Daoy (cell line): ENCODE data around the gene ZNF385A. TPM values are rescaled to one million over a fixed set of nuclear protein-coding genes. Genes with fewer than 3 reads are reported as not detected.
A peak's percentile ranks its signal among the peaks of the same experiment; 100 is the strongest.

ENCODE experiments used
- DNase-seq: peaks from one replicate; pipeline ENCODE4 v3.0.0-alpha.2; 2015; ENCODE audit warnings: low read depth
- total RNA-seq: library from RNA; depleted of rRNA; stranded (reverse); fragments of >200 nt; shearing (Covaris generic); gene quantifications from 2 replicates; pipeline ENCODE4 v1.2.3, GENCODE V29; 2014; rRNA removed

The ZNF385A gene
- total RNA-seq, result 0.34 TPM in 1 of 2 replicates, not detected in the other

GRCh38 chr12:54384591-54385041 is at the start of gene ZNF385A:
Gene ZNF385A, minus strand, starts transcription at chr12:54384733. Its CDS starts 219 bp downstream, at chr12:54384514.
- no peak for DNase-seq

DNA sequence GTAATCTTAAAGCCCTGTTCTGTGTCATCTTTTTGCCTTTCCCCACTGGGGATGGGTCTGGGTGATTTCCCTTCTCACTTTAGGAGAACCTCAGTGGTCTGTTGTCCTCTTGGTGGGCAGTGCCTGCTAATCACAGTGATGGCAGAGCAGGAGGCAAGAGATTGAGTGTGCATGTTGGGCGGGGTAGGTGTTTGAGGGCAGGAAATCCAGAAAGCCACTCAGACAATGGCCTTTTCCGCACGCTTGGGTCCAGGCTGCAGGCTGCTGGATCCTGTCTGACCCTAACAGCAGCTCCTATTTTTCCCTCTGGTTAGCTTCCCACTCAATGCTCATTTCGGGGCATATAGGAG is 48.3 kb upstream of the ZNF385A start:
- DNase-seq, result no peak

GRCh38 chr12:54431911-54432814 is 47.6 kb upstream of the ZNF385A start:
- DNase-seq, result peak; percentile 94

DNA sequence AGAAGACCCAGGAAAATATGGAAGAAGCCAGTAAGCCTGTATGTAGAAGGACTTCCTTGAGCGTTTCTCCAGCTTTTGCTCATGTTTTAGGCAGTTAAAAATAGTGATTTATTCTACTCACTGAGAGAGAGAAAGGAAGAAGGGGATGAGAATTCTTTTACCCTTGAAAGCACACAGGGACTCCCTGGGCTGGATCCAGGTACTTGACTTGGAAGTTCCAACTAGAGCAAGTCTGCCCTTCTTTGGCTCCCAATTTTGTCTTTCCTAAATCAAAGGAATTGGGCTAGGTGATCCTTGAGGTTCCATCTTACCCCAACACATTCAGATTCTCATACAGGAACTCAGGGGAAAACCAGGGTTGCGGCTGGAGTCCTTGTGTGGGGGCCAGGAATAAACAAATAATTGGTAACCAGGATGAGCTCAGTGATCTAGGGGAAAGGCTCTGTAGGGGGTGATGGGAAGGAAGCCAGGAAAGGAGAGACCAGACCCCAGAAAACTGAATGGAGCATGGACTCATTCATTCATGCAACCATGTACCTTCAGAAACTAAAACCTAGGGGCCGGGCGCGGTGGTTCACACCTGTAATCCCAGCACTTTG is 46.0 kb upstream of the ZNF385A start:
- DNase-seq, result peak; percentile 68

DNA sequence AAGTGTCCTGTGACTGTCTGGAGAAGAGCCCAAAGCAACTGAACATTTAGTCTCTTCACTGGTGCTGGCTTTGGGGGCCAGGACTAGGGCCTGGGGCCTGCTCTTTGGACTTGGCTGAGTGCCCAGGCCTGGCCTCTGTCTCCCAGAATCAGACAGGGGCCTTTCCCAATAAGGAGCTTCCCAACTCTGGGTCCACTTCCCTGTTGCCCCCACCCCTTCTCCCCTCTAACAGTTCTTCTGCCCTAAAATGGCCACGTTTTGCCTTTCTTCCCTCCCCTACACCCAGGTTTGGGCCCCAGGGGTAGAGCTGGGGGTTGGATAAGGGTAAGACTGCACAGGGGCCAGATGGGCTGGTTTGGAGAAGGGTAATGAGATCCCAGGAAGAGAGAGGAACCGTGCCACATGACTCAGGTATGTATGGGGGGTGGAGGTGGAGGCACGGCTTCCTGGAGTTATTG is 44.5 kb upstream of the ZNF385A start:
- DNase-seq, result no peak

DNA sequence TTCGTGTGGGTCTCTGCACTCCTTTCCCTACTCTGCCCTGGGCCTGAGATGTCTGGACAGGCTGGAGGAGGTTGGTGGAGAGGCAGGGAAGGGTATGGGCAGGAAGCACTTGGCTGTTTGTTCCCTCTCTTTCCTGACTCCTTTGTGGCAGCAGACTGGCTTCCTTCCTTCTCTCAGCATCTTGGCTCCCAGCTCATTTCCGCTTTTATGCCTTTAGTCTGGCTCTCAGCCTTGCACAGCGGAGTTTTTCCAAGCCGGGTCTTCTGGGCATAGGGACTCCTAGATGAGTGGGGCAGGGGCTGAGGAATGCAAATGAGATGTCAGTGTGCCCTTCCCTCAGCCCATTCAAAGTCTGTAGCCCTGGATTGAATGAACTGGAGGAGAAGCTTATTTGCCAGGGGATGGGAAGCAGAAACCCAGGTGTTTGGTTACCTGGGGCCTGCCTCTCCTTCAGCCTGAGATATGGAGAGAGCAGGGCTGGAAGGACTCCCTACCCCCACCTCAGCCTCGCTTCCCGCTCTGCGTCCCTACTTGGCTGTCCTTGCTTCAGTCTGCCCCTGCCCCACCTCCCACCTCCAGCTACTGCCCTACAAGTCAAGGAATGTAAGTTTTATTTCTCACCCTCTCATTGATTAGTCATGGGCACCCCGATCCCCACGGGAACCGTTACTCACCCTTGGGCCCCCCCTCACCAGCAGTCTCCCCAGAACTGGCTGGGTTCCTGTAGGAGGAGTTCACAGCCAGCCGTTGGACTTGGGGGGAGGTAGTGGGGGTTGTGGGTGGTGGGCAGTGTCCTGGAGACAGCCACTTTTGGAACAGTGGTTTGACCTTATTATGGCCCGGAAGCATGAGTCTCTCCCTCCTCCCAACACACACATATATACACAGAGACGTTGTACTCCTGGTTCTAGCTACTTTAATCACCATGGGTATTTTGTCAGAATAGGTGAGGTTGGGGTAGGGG is 43.8 kb upstream of the ZNF385A start:
- peak; percentile 84 for DNase-seq

- DNase-seq, result no peak
These were observed 42.6 kb upstream of the ZNF385A start for GRCh38 chr12:54427106-54427505.

GRCh38 chr12:54426690-54427089 is 42.2 kb upstream of the ZNF385A start:
- DNase-seq, result no peak

DNA sequence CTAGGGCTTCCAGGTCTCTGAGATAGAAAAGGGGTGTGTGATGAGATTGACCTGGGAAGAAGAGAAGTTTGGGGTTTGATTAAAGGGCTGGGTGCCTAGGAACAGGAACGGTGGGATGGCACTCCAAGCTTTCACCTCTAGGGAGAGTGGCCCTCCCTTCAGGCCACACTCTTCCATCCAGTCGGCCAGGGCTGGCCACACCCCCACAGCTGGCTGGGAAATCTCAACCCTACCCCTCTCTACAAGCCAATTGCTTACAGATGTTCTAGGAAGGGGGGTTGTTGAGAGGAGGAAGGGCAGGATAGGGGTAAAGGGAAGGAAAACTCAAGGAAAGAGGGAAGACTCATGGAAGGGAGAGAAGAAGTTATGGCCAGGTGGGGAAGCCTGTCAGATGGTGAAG is 41.2 kb upstream of the ZNF385A start:
- no peak for DNase-seq

DNA sequence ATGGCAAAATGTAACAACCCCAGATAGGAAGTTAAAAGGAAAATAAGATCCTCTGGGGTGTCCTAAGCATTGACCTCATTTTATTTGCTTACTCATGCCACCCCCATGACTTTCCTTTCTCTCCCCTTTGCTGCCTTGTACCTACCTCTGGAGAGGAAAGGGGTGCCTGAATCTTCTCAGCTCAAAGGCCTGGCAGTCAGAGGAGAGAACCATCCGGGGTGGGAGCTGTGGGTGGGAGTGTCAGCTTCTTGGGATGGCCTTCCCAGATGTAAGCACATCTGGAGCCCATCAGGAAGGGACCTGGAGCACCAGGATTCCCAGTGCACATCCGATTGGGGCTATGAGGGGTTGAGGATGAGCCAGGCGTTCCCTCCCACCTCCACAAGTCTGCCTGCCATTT is 39.7 kb upstream of the ZNF385A start:
- DNase-seq, result no peak

GRCh38 chr12:54423816-54424150 is 39.2 kb upstream of the ZNF385A start:
- DNase-seq, result no peak

GRCh38 chr12:54421879-54422250 is 37.3 kb upstream of the ZNF385A start:
- DNase-seq, result no peak

- peak; percentile 67 for DNase-seq
These were observed 36.8 kb upstream of the ZNF385A start for GRCh38 chr12:54421175-54421878.

- peak; percentile 41 for DNase-seq
These were observed 36.2 kb upstream of the ZNF385A start for GRCh38 chr12:54420766-54421144.

DNA sequence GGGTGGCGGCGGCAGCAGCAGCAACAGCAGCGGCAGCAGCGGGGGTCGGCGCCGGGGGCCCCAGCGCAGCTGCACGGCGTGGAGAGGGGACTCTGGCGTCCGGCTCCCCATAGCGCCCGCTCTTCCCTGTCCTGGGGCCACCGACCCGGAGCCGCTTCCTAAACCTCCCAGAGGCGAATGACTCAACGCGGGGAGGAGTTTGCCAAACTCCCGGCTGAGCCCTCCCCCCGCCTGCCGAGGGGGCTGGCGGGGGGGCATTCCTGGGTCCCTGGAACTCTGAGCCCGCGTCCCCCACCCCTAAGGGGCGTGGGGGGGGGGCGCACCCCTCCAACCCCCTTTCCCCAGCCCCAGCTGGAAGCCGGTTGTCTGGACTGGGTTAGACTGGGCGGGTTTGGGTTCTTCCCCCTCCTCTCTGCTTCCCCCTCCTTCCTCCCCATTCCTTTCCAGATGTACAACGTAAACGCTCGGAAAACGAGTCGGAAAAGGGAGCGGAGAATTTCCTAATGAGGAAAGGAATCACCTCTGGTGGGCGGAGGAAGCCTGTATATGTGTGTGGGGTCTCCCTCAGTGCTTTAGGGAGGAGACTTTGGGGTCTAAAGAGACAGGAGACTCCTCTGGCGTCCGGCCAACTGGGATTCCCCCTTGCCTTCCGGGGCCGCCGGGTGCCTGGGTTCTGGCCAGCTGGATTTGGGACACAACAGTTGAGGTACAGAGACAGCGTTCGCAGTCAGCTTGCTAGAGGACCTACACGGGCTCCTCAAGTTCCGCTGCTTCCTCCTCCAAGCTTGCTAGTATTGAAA is 34.8 kb upstream of the ZNF385A start, which contains the start of gene ITGA5:
Gene ITGA5 (minus strand): TSS at position 179 of the 800 bp plus-strand sequence. CDS start 68 bp downstream, at position 111.
- DNase-seq, result peak; percentile 77

DNA sequence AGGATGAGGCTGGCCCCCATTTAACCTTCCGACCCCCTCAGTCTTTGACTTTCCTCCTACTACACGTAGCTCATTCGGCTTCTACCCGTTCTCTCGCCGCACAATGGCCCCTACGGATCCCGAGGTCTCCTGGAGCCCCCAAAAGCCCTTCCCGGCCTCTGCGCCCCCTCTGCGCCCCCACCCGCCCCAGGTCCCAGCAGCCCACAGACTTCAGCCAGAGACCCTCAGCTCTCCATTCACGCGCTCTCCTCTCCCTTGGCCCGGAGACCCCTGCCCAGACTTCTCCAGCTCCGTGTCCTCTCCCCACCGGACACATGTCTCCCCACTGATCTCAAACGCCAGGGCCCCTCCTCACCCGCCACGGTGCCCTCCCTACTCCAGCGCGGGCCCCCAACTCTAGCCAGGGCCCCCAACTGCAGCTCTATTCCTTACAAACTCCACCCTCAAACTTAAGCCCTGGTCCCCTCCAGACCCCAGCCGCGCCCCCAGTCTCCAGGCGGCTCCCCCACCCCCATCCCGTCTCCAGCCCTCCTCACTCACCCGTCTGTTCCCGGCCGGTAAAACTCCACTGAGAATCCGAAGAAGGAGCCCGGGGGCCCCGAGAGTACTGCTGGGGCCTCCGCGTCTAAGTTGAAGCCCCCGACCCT is 34.0 kb upstream of the ZNF385A start:
- no peak for DNase-seq

DNA sequence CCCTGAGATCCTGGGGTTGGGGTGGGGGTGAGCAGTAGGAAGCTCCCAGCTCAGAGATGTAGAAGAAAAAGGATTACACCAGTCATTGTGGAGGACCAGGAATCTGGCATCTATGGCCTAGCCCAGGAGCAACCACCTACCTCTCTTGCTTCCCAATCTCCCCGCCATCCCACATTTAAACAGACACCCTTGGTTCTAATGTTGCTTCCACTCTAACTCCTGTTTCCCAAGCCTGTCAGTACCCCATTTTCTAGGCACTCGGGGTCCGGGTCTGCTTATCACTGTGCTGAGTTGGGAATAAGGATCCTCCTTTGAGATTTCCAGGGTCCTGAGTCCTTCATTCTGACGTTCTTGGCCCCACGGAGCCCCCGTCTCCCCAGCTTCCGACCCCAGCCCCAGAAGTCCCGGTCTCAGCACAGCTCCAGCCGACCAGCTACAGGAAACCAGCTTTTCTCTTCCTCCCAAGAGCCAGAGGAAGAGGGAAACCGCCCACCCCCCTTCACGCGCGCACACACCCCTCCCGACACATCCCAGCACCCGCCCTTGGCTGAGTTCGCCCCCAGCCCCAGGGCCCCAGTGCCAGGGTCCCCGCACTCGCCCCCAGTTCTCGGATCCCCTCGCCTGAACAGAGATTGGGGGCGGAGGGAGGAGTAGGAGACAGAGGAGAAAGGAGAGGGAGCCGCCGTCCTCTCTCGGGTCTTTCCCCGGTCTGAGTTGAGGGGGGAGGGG is 33.3 kb upstream of the ZNF385A start:
- peak; percentile 52 for DNase-seq

- DNase-seq, result no peak
These were observed 32.4 kb upstream of the ZNF385A start for GRCh38 chr12:54416687-54417603.
